GM23338 (cell line): Measurements from ENCODE around the gene LRBA.

Experiments used
- CREB1 ChIP-seq: fragments of 250-450 bp; sonication (Bioruptor Pico); IDR thresholded peaks from 2 replicates; pipeline ENCODE4 v1.5.0; 2020; ENCODE audit warnings: low read depth, mild to moderate bottlenecking, moderate library complexity
- EZH2 ChIP-seq: fragments of 200-600 bp; sonication (generic); IDR thresholded peaks from one replicate; pipeline ENCODE4 v1.8.0; 2017; ENCODE audit warnings: antibody characterized with exemption, mild to moderate bottlenecking, low read depth; ENCODE audit not compliant: unreplicated experiment
- EZH2phosphoT487 ChIP-seq: fragments of 200-600 bp; sonication (generic); IDR thresholded peaks from one replicate; pipeline ENCODE4 v1.8.1; 2018; ENCODE audit warnings: antibody characterized with exemption; ENCODE audit not compliant: unreplicated experiment
- JUNB ChIP-seq: IDR thresholded peaks from one replicate; pipeline ENCODE4 v1.6.1; 2016; ENCODE audit warnings: antibody characterized with exemption; ENCODE audit not compliant: unreplicated experiment
- NANOG ChIP-seq: IDR thresholded peaks from 2 replicates; pipeline ENCODE4 v1.6.1; 2016; ENCODE audit warnings: antibody characterized with exemption, borderline replicate concordance
- POLR2AphosphoS5 ChIP-seq: IDR thresholded peaks from 2 replicates; pipeline ENCODE4 v1.6.1; 2016; ENCODE audit warnings: antibody characterized with exemption, low read depth
- REST ChIP-seq: IDR thresholded peaks from one replicate; pipeline ENCODE4 v1.6.1; 2018; ENCODE audit warnings: antibody characterized with exemption; ENCODE audit not compliant: unreplicated experiment
- STAT1 ChIP-seq: IDR thresholded peaks from one replicate; pipeline ENCODE4 v1.6.1; 2016; ENCODE audit warnings: antibody characterized with exemption; ENCODE audit not compliant: unreplicated experiment
- ZNF114 ChIP-seq: fragments of 250-450 bp; sonication (Bioruptor Pico); IDR thresholded peaks from 2 replicates; pipeline ENCODE4 v1.5.0; 2020; ENCODE audit warnings: mild to moderate bottlenecking, moderate library complexity
- ZNF331 ChIP-seq: fragments of 250-450 bp; sonication (Bioruptor Pico); IDR thresholded peaks from 2 replicates; pipeline ENCODE4 v1.5.0; 2020; ENCODE audit warnings: low read depth, mild to moderate bottlenecking, moderate library complexity
- TF ChIP-seq, protein P1 (sequence below), 2 experiments: fragments of 200-600 bp in 1 of 2; sonication (generic) in 1 of 2; conservative IDR thresholded peaks; 2 replicates each; pipeline versions ENCODE4 v1.5.1 to v1.6.1; 2016 to 2017; ENCODE audit warnings: antibody characterized with exemption in 2 of 2, low read depth in 2 of 2, mild to moderate bottlenecking in 2 of 2, moderate library complexity in 1 of 2
- TF ChIP-seq, protein P2 (sequence below): IDR thresholded peaks from 2 replicates; pipeline ENCODE4 v1.6.1; 2016; ENCODE audit warnings: antibody characterized with exemption

DNA sequence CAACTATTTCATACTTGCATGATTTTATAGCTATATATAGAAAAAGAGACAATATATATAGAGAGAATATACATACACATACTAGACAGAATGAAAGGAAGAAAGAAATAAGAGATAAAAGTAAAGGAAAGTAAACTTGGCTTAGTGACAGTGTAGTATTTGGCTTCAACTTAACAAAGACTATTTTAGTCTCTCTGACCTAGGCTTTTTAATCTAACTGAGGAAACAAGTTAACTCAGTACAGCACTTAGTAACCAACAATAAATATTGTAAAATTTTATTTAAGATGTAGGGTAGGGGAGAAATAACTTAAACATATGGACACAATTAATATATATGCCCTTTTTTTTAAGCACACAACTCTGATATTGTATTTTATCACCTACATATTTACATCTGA is 682.1 kb downstream of the LRBA start:
- TF ChIP-seq EZH2: no peak
- TF ChIP-seq, protein P1, sequence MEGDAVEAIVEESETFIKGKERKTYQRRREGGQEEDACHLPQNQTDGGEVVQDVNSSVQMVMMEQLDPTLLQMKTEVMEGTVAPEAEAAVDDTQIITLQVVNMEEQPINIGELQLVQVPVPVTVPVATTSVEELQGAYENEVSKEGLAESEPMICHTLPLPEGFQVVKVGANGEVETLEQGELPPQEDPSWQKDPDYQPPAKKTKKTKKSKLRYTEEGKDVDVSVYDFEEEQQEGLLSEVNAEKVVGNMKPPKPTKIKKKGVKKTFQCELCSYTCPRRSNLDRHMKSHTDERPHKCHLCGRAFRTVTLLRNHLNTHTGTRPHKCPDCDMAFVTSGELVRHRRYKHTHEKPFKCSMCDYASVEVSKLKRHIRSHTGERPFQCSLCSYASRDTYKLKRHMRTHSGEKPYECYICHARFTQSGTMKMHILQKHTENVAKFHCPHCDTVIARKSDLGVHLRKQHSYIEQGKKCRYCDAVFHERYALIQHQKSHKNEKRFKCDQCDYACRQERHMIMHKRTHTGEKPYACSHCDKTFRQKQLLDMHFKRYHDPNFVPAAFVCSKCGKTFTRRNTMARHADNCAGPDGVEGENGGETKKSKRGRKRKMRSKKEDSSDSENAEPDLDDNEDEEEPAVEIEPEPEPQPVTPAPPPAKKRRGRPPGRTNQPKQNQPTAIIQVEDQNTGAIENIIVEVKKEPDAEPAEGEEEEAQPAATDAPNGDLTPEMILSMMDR (conservative IDR thresholded peaks at IDR 0.05; ENCODE audit: low read depth in 2 of 2): no peak
- no peak for TF ChIP-seq POLR2AphosphoS5
- TF ChIP-seq CREB1 (CRISPR knock-in tag): no peak
- TF ChIP-seq NANOG: no peak
- TF ChIP-seq EZH2phosphoT487: no peak
- TF ChIP-seq REST: no peak
- no peak for TF ChIP-seq STAT1
- no peak for TF ChIP-seq ZNF331
- no peak for TF ChIP-seq JUNB
- TF ChIP-seq, protein P2, sequence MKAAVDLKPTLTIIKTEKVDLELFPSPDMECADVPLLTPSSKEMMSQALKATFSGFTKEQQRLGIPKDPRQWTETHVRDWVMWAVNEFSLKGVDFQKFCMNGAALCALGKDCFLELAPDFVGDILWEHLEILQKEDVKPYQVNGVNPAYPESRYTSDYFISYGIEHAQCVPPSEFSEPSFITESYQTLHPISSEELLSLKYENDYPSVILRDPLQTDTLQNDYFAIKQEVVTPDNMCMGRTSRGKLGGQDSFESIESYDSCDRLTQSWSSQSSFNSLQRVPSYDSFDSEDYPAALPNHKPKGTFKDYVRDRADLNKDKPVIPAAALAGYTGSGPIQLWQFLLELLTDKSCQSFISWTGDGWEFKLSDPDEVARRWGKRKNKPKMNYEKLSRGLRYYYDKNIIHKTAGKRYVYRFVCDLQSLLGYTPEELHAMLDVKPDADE: no peak
- TF ChIP-seq ZNF114 (CRISPR knock-in tag): no peak
